ENCODE results near the gene LRP1B. TPM values are rescaled to one million over a fixed set of nuclear protein-coding genes. Genes with fewer than 3 reads are reported as not detected.

The LRP1B gene
- polyA plus RNA-seq, 1 of the 3 experiments (the other 2 are of a cell fraction) = 0.28 TPM

DNA sequence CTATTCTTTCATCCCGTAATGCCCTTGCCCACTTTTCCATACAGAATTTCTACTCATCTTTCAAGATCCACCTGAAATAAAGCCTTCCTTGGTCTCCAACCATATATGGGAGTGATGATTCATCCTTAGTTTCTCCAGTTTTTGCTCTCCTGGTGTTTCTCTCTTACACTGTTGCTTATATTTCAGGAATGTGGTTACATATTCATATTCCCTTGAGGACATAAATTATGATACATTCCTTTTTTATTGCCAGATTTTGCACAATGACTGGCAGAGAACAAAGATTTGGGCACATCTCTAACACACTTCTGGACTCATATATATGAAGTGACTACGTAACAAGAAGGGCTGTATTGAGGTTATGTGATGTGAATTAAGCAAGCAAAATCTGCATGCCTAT lies 1777.3 kb downstream of the LRP1B start:
- H3F3A ChIP-seq (replicated peaks; ENCODE audit: insufficient read depth) = no peaks in the 10 kb centered on the region
- peaks cover 0 to 10% of the 10 kb centered on the region in 2 experiments; a peak in 2 of 4 replicates for H3K4me1 ChIP-seq (ENCODE audit: control insufficient read depth in 1 of 2, insufficient read depth in 2 of 2, low read depth in 1 of 2, low read length in 1 of 2)
- H3K36me3 ChIP-seq (replicated peaks in 1 of 2; ENCODE audit: control insufficient read depth in 1 of 2, insufficient read depth in 2 of 2, low read length in 1 of 2) = no peaks in the 10 kb centered on the region
- H3K27ac ChIP-seq (ENCODE audit: low read depth in 2 of 2, low read length in 1 of 2) = no peak overlapping the region
- WGBS (ENCODE audit: low lambda C conversion rate) = 35% methylated on average over 2 of the region's 2 CpGs
- no peaks in the 10 kb centered on the region for H3K27me3 ChIP-seq (ENCODE audit: insufficient read depth)
- H4K20me1 ChIP-seq (ENCODE audit: insufficient read depth) = no peaks in the 10 kb centered on the region
- TF ChIP-seq ELF1 (IDR thresholded peaks at IDR 0.05) (no peak), TCF12 (IDR thresholded peaks at IDR 0.05) (peak; percentile 63), ZBTB33 (IDR thresholded peaks at IDR 0.05; ENCODE audit: borderline replicate concordance, low read depth) (no peak), FOSL2 (IDR thresholded peaks at IDR 0.05; ENCODE audit: borderline replicate concordance, low read depth) (peak; percentile 78; the same call in 1 of the 2 replicates), JUND (IDR thresholded peaks at IDR 0.05) (peak; percentile 74), MEF2A (IDR thresholded peaks at IDR 0.05; ENCODE audit: borderline replicate concordance, low read depth) (no peak), NFIC (IDR thresholded peaks at IDR 0.05; ENCODE audit: borderline replicate concordance) (peak; percentile 39; the same call in 1 of the 2 replicates), TAF1 (IDR thresholded peaks at IDR 0.05; ENCODE audit: borderline replicate concordance, low read depth, low read length) (no peak)
- TF ChIP-seq, protein P1, sequence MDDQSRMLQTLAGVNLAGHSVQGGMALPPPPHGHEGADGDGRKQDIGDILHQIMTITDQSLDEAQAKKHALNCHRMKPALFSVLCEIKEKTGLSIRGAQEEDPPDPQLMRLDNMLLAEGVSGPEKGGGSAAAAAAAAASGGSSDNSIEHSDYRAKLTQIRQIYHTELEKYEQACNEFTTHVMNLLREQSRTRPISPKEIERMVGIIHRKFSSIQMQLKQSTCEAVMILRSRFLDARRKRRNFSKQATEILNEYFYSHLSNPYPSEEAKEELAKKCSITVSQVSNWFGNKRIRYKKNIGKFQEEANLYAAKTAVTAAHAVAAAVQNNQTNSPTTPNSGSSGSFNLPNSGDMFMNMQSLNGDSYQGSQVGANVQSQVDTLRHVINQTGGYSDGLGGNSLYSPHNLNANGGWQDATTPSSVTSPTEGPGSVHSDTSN (IDR thresholded peaks at IDR 0.05) = peak; percentile 74
- no peak overlapping the region for H3K9ac ChIP-seq
- H3K4me2 ChIP-seq = no peak overlapping the region
- H3K4me3 ChIP-seq (ENCODE audit: low read depth in 2 of 2, low read length in 1 of 2) = no peak overlapping the region
- ChIA-PET CTCF (no interaction called here), POLR2A (no interaction called here)
- no peak overlapping the region for H2AFZ ChIP-seq (ENCODE audit: low read depth)
- no peaks in the 10 kb centered on the region for H3K9me2 ChIP-seq
- no peak for DNase-seq
- no peaks in the 10 kb centered on the region for H3K79me2 ChIP-seq (ENCODE audit: insufficient read depth)
- H3K9me3 ChIP-seq = no peaks in the 10 kb centered on the region

DNA sequence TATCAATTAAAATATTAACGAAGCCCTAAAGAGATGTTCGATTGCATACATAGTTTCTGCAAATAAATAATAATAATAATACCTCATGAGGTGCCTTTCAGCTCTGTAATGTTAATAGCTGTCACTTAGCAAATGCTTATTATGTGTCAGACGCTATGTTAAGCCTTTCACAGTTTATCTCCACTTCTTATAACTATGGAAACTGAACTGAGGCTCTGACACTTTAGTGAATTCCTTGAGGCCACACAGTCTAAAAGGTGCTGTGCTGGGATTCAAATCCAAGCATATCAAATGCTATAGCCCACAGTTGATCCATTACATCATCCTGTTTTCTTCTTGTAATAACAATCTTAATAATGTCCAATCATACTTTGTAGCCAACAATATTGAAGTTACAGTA lies 1779.1 kb downstream of the LRP1B start:
- Histone ChIP-seq H3K9me3 (no peaks in the 10 kb centered on the region), H3K79me2 (ENCODE audit: insufficient read depth) (no peaks in the 10 kb centered on the region), H3F3A (replicated peaks; ENCODE audit: insufficient read depth) (no peaks in the 10 kb centered on the region), H3K27me3 (ENCODE audit: insufficient read depth) (no peaks in the 10 kb centered on the region), H3K9me2 (no peaks in the 10 kb centered on the region), H4K20me1 (ENCODE audit: insufficient read depth) (no peaks in the 10 kb centered on the region), H3K4me3 (ENCODE audit: low read depth in 2 of 2, low read length in 1 of 2) (no peak overlapping the region), H3K4me1 (ENCODE audit: control insufficient read depth in 1 of 2, insufficient read depth in 2 of 2, low read depth in 1 of 2, low read length in 1 of 2) (peaks cover 0 to 10% of the 10 kb centered on the region in 2 experiments; a peak in 2 of 4 replicates), H3K36me3 (replicated peaks in 1 of 2; ENCODE audit: control insufficient read depth in 1 of 2, insufficient read depth in 2 of 2, low read length in 1 of 2) (no peaks in the 10 kb centered on the region), H2AFZ (ENCODE audit: low read depth) (no peak overlapping the region), H3K4me2 (no peak overlapping the region), H3K9ac (no peak overlapping the region), H3K27ac (ENCODE audit: low read depth in 2 of 2, low read length in 1 of 2) (no peak overlapping the region)
- 60% methylated on average over 3 of the region's 3 CpGs for WGBS (ENCODE audit: low lambda C conversion rate)
- DNase-seq = no peak
- POLR2A ChIA-PET = no interaction called here
- TF ChIP-seq EP300 (IDR thresholded peaks at IDR 0.05; ENCODE audit: borderline replicate concordance in 1 of 2, low read depth in 1 of 2, low read length in 1 of 2) (no peak), SMC3 (IDR thresholded peaks at IDR 0.05; ENCODE audit: low read depth, low read length) (no peak), TAF1 (IDR thresholded peaks at IDR 0.05; ENCODE audit: borderline replicate concordance, low read depth, low read length) (no peak), TEAD4 (IDR thresholded peaks at IDR 0.05; ENCODE audit: borderline replicate concordance, insufficient read depth) (no peak), YY1 (IDR thresholded peaks at IDR 0.05; ENCODE audit: low read depth) (no peak), CHD2 (IDR thresholded peaks at IDR 0.05; ENCODE audit: low read length, partially characterized antibody) (no peak), MXI1 (IDR thresholded peaks at IDR 0.05; ENCODE audit: low read depth, low read length) (no peak), SIN3A (IDR thresholded peaks at IDR 0.05; ENCODE audit: borderline replicate concordance, low read depth, low read length) (no peak), FOSL2 (IDR thresholded peaks at IDR 0.05; ENCODE audit: borderline replicate concordance, low read depth) (no peak), ZBTB33 (IDR thresholded peaks at IDR 0.05; ENCODE audit: borderline replicate concordance, low read depth) (no peak), FOXJ3 (CRISPR knock-in tag; IDR thresholded peaks at IDR 0.05) (no peak), MEF2A (IDR thresholded peaks at IDR 0.05; ENCODE audit: borderline replicate concordance, low read depth) (no peak), GATA2 (CRISPR knock-in tag; IDR thresholded peaks at IDR 0.05) (no peak), RAD21 (IDR thresholded peaks at IDR 0.05; ENCODE audit: low read length) (no peak), NFIC (IDR thresholded peaks at IDR 0.05; ENCODE audit: borderline replicate concordance) (no peak), POLR2AphosphoS5 (IDR thresholded peaks at IDR 0.05; ENCODE audit: low read depth, low read length) (no peak), RXRA (IDR thresholded peaks at IDR 0.05; ENCODE audit: borderline replicate concordance, low read depth) (no peak)
- TF ChIP-seq, protein P2, sequence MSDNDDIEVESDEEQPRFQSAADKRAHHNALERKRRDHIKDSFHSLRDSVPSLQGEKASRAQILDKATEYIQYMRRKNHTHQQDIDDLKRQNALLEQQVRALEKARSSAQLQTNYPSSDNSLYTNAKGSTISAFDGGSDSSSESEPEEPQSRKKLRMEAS (IDR thresholded peaks at IDR 0.05; ENCODE audit: low read depth) = no peak
- TF ChIP-seq, protein P3, sequence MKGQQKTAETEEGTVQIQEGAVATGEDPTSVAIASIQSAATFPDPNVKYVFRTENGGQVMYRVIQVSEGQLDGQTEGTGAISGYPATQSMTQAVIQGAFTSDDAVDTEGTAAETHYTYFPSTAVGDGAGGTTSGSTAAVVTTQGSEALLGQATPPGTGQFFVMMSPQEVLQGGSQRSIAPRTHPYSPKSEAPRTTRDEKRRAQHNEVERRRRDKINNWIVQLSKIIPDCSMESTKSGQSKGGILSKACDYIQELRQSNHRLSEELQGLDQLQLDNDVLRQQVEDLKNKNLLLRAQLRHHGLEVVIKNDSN (IDR thresholded peaks at IDR 0.05; ENCODE audit: borderline replicate concordance, low read depth) = no peak
- CTCF ChIA-PET = no interaction called here
